ENCODE data around the gene GNS.
"Not testable (repeated sequence)": the region's sequence is repeated elsewhere in the genome, so short reads cannot be mapped to it uniquely, and the experiment has no call there.

Gene GNS

GRCh38 chr12:64779354-64779974 is 20.3 kb upstream of the GNS start:
- no peak for DNase-seq

DNA sequence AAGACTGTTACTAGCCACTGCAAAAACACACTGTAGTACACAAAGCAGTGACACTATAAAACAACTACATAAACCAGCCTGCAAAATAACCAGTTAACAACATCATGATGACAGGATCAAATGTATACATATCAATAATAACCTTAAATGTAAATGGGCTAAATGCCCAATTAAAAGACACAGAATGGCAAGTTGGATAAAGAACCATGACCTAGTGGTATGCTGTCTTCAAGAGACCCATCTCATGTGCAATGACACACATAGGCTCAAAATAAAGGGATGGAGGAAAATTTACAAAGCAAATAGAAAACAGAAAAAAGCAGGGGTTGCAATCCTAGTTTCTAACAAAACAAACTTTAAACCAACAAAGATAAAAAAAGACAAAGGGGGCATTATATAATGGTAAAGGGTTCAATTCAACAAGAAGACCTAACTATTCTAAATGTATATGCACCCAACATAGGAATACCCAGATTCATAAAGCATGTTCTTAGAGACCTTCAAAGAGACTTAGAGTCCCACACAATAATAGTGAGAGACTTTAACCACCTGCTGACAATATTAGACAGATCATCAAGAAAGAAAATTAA is 16.0 kb upstream of the GNS start:
- not testable (repeated sequence) for DNase-seq

DNA sequence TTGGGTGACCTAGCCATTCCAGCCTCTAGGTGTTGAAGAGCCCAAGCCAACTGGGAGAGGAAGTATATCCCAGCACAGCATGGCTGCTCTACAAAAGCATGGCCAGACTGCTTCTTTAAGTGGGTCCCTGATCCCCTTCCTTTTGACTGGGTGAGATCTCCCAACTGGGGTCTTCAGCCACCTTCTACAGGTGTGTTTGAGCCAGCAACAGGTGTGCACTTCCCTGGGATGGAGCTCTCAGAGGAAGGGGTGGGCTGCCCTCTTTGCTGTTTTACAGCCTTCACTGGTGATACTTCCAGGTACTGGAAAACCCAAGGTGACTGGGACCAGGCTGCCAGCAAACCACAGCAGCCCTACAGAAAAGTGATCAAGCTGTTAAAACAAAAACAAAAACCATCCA is 14.2 kb upstream of the GNS start:
- no peak for DNase-seq

DNA sequence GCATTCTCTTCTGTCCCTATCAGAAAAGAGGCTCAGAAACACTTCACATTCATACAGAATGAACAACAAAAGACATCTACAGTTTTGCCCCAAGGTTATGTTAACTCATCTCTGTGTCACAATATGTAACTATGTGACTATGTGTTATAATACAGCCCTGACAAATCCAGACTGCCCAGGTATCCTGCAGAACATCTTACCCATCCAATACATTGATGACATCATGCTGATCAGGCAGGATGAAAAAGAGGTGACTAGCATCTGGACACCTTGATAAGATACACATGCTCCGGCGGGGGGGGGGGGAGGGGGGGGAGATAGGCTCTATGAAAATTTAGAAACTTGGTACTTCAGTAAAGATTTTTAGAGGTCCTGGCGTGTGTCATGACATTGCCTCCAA is 8.3 kb upstream of the GNS start:
- DNase-seq: no peak

DNA sequence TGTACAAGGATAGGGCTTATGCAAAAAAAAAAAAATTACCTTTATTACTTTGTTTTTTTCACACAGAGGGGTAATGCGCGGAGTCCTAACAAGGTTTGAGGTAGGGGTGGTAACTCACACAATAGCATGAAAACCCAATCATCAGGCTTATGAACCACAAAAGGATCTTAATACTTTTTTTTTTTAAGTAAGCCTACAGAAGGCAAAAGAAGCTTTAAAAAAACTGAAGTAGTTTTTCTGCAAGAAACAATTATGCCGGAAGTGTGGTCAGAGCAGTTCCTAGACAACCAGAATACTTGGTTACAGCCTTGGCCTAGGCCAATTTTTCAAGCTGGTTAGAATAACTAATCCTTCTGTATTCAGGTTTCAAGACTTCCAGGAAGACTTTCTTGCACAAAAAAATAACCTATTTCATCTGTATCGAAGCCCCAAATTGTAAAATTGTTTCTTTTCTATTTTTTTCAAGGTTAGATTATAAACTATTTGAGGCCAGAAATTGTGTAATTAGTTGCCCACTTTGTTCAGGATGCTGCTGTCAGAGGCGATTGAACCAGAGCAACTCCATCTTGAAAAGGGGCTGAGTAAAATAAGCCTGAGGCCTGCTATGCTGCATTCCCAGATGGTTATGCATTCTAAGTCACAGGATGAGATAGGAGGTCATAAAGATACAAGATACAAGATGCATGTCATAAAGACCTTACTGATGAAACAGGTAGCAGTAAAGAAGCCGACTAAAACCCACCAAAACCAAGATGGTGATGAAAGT is 1.8 kb upstream of the GNS start:
- DNase-seq: no peak

GRCh38 chr12:64757771-64758170 is 1.4 kb downstream of the GNS start:
- no peak for DNase-seq

DNA sequence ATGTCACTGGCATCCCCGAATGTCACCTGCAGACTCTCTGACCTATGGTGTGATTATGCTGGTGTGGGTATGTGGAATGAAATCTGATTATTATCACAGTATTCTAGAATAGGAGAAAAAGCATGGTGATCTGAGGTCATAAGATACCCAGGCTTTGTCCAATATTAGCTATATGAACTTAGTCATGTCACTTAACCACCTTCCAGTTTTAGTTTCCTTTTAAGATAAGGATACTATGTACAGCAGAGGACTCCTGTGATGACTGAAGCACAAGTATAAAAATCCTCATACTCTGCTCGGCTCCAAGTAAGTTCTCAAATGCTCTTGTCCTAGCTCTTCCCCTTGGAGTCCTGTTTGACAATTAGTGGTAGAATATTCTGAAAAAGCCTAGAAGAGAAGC is 2.8 kb downstream of the GNS start:
- peak in 1 of 5 donors; percentile 23 for DNase-seq

DNA sequence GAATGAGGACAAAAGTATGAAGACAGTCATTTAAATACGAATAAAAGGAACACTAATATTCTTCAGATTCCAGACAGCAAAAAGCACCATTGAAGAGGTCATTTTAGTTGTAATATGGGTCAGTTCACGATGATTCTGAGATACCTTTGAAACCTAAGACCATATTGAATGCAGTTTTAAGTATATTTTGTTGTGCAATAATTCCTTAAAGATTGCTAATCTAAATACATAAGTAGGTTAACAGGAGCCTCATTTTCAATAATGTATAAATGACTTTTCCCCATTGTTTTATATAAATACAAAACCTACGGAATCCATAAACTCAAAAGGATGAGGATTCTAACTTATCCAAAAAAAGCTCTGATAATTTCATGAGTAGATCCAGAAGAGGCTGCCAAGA is 5.8 kb downstream of the GNS start:
- no peak for DNase-seq

- peak in 1 of 5 donors; percentile 50 for DNase-seq
Measured at GRCh38 chr12:64752833-64753238, 6.4 kb downstream of the GNS start.

GRCh38 chr12:64752032-64752431 is 7.2 kb downstream of the GNS start:
- DNase-seq: no peak

DNA sequence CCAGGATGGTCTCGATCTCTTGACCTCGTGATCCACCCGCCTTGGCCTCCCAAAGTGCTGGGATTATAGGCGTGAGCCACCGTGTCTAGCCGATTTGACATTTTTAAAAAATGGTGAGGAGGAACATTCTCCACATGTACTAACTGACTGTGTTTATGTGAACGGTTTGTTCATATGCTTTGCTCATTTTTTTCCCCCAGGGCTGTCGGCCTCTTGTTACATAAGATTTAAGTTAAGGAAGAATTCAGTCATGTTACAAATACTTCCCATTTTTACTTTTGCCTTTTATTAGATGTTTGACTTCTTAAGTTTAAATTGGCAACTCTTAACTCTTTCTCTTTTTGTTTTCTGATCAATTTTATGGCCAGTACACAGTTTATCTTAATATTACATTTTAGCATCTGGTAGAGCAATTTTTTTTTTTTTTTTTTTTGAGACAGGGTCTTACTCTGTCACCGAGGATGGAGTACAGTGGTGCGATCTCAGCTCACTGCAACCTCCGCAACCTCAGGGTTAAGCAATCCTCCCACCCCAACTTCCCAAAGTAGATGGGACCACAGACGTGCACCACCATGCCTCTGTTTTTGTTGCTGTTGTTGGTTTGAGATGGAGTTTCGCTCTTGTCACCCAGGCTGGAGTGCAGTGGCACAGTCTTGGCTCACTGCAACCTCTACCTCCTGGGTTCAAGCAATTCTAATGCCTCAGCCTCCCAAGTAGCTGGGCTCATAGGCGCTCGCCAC is 9.6 kb downstream of the GNS start:
- no peak for DNase-seq

DNA sequence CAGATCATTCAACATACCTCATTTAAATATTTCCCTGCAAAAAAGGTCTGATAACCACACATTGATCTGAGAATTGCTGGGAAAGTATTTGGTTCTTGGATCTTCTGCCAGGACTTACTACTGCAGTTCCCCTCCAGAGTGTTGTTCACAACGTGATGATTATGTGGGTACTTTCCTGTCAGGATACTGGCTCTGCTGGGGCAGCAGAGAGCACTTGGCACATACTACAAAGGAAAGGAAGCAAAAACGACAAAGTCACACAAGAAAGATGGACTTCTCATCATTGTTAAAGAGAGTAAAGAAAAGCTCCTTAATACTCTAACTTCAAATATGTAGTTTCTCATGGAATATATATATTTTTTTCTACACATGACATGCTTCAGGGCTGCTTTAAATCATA is 11.5 kb downstream of the GNS start:
- no peak for DNase-seq

- no peak for DNase-seq
Measured at GRCh38 chr12:64746663-64747062, 12.5 kb downstream of the GNS start.

DNA sequence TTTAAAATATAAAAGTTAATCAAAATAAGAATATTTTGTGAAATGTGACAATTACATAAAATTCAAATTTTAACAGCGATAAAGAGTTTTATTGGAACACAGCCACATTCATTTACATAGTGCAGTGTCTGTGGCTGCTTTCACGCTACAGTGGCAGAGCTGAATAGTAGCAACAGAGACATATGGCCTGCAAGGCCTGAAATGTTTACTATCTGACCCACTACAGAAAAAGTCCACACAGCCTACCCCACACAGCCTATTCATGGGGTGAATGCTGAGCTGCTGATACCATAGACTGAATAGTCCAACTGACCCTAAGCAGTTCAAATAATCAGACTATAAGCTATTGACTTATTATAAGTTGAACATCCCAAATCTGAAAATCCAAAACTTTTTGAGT is 13.2 kb downstream of the GNS start:
- DNase-seq: no peak

GRCh38 chr12:64745259-64745807 is 13.9 kb downstream of the GNS start:
- no peak for DNase-seq

GRCh38 chr12:64744422-64745258 is 14.6 kb downstream of the GNS start:
- no peak for DNase-seq

DNA sequence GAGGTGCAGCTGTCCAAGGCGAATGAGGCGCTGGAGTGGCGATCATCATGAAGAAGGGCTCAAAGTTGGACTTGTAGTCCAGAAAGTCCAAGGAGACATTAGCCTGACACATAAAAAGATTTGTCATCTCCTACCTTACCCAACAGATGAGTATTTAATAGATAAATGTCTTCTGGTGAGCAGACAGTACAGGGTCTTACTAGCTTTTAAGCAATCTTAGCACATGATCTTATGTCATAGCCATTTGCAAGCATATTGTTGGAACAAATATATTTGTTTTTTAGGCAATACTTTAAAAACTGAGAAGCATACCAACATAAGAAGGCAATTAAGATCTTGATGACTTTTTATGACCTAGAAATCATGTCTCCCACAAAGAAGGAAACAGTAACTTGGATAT is 16.0 kb downstream of the GNS start:
- DNase-seq: no peak

DNA sequence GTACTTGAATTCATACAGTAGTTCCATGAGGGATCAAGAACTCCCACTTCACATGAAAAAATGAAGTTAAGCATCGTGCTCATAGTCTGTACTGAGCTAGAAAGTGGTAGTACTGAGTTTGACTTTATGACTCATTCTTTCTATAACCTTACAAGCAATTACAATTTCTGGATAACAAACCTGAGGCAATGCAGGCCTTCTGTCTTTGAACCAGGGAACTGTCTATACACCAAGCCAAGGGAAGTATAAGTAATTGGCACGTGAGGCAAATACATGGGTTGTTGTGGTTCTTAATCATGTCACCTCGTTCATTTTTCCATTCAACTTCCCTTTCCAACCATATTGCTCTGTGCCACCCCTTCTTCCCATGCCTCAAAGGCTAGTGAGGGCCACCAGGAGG is 16.8 kb downstream of the GNS start:
- DNase-seq: no peak

DNA sequence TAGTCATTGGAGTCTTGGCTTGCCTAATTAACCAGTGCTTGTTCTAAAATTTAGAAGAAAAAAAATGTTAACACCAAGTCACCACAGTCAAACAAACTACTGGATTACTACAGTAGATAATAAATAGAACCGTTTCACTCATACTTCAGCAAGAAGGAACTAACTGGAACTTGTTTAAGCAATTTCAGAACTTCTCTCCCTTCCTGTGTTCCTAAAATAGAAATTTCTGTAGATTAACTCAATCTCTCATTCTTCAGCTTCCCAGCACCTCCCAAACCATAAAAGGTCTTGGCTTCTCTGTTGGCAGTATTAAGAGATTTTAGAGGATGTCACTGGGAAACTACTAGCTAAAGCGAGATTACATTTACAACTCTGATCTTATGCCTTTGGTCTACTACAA is 18.6 kb downstream of the GNS start:
- no peak for DNase-seq

GRCh38 chr12:64739778-64740177 is 19.4 kb downstream of the GNS start:
- DNase-seq: no peak

DNA sequence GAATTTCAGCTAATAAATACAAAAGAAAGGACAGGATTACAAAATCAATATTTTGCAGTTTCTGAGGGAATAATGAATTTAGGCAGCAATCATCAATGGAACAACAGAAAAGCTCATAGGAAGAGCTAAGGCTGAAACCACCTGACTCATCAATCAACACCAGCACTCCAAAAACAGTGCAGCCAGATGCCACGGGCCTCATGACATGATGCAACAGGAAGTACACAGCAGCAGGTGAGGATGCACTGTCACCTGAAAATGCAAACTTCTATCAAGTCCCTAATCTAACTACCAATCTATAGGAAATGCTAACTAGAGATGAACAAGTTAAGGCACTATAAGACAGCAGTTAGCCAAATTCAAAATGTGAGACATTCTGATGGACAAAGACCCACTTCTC is 21.7 kb downstream of the GNS start:
- peak in 2 of 5 donors; percentile 10 to 83 for DNase-seq

DNA sequence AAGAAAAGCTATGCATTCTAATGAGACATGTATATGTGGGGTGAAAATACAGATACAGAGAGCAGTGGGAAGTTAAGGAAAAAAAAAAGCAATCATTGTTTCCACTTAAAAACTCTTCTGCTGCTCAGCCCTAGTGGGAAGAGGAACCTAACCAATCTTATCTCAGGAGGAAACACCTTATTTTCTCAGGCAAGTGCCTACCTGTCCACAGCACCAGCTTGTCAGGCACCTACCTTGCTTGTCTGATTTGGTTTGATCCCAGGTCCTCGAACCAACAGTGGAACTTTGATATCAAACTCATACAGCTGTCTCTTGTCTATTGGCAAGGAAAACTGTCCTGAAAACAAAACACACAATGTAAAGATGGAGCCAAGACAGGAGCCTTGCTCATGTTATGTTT is 22.4 kb downstream of the GNS start:
- DNase-seq: no peak

All from T-helper 1 cell (primary cell).